ENCODE results near the gene GGCX.

- TF ChIP-seq, protein P1, sequence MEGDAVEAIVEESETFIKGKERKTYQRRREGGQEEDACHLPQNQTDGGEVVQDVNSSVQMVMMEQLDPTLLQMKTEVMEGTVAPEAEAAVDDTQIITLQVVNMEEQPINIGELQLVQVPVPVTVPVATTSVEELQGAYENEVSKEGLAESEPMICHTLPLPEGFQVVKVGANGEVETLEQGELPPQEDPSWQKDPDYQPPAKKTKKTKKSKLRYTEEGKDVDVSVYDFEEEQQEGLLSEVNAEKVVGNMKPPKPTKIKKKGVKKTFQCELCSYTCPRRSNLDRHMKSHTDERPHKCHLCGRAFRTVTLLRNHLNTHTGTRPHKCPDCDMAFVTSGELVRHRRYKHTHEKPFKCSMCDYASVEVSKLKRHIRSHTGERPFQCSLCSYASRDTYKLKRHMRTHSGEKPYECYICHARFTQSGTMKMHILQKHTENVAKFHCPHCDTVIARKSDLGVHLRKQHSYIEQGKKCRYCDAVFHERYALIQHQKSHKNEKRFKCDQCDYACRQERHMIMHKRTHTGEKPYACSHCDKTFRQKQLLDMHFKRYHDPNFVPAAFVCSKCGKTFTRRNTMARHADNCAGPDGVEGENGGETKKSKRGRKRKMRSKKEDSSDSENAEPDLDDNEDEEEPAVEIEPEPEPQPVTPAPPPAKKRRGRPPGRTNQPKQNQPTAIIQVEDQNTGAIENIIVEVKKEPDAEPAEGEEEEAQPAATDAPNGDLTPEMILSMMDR (IDR thresholded peaks at IDR 0.05; ENCODE audit: insufficient read depth, low read length, poor library complexity, severe bottlenecking) = no peak
- TF ChIP-seq EZH2phosphoT487 (conservative IDR thresholded peaks at IDR 0.05; ENCODE audit: low read length) = no peak
These were observed 27.9 kb upstream of the GGCX start for GRCh38 chr2:85589181-85589580.

All from SU-DHL-6 (cell line).